HCT116 (cell line): Measurements from ENCODE around the gene MIF4GD. TPM values are rescaled to one million over a fixed set of nuclear protein-coding genes. Genes with fewer than 3 reads are reported as not detected.
"Not testable (repeated sequence)": the region's sequence is repeated elsewhere in the genome, so short reads cannot be mapped to it uniquely, and the experiment has no call there.

ENCODE experiments used
- ATAC-seq: fragments of 200-7000 bp; cut with Tn5 transposase; 2 replicates; pipeline ENCODE4 v1.9.1; 2020; ENCODE audit warnings: mild to moderate bottlenecking, moderate library complexity
- BruUV-seq: library from RNA; stranded (reverse); fragments of 400-500 nt; replicated peaks from 2 replicates; lab custom pipeline; 2021; lab: Mats Ljungman, UMichigan
- CTCF ChIA-PET: fragments of 300-600 bp; sonication (Branson Sonifier 250); formaldehyde crosslinking; loops from one replicate; lab custom pipeline; 2021; ENCODE audit warnings: antibody characterized with exemption; lab: Charles Lee
- POLR2A ChIA-PET: fragments of 300-600, 350-600 bp; sonication (Branson Sonifier 250); formaldehyde crosslinking; loops from one replicate; lab custom pipeline; 2021; ENCODE audit warnings: antibody characterized with exemption; lab: Charles Lee
- RAD21 ChIA-PET, 2 experiments: fragments of 300-600 bp; sonication (Branson Sonifier 250); formaldehyde crosslinking; loops; one replicate each; lab custom pipeline; 2023; ENCODE audit warnings: low total read pairs in 2 of 2; ENCODE audit not compliant: uncharacterized antibody in 2 of 2, unreplicated experiment in 2 of 2, low non-redundant PET in 1 of 2; lab: Charles Lee
- DNase-seq: peaks from one replicate; pipeline ENCODE4 v3.0.0-alpha.2; 2010; ENCODE audit warnings: low read depth, low spot score
- H2AFZ ChIP-seq: fragments of 200-600 bp; shearing (Covaris generic), sonication (generic); 2 replicates; pipeline ENCODE4 v1.6.1; 2017; ENCODE audit warnings: low read depth, mixed run types, mixed read lengths, antibody characterized with exemption, low read length; ENCODE audit not compliant: poor library complexity, severe bottlenecking
- H3K27ac ChIP-seq: 2 replicates; pipeline ENCODE4 v1.5.1; 2012; ENCODE audit warnings: low read depth, low read length
- H3K27me3 ChIP-seq: fragments of 200-600 bp; sonication (generic); 2 replicates; pipeline ENCODE4 v1.6.1; 2016; ENCODE audit warnings: mixed run types, low read length, mixed read lengths; ENCODE audit not compliant: insufficient read depth
- H3K36me3 ChIP-seq, 2 experiments: fragments of 200-500 bp in 1 of 2; fragments of 200-600 bp in 1 of 2; sonication (Bioruptor generic) in 1 of 2; sonication (generic) in 1 of 2; 2 replicates each; pipeline versions ENCODE4 v1.5.1 to v1.6.1; 2014 to 2016; ENCODE audit warnings: low read length in 2 of 2, inconsistent platforms in 1 of 2, mixed read lengths in 1 of 2, mixed run types in 1 of 2; ENCODE audit not compliant: insufficient read depth in 2 of 2, control insufficient read depth in 1 of 2
- H3K4me1 ChIP-seq, 2 experiments: fragments of 200-600 bp in 1 of 2; sonication (generic) in 1 of 2; 2 replicates each; pipeline versions ENCODE4 v1.5.1 to v1.6.1; 2012 to 2017; ENCODE audit warnings: low read length in 2 of 2, inconsistent platforms in 1 of 2, mild to moderate bottlenecking in 1 of 2, mixed read lengths in 1 of 2, mixed run types in 1 of 2, moderate library complexity in 1 of 2; ENCODE audit not compliant: insufficient read depth in 2 of 2, control insufficient read depth in 1 of 2
- H3K4me2 ChIP-seq: fragments of 200-600 bp; sonication (generic); 2 replicates; pipeline ENCODE4 v1.6.1; 2017; ENCODE audit warnings: mixed run types, low read length, mixed read lengths
- H3K4me3 ChIP-seq, 2 experiments: fragments of 200-600 bp in 1 of 2; sonication (generic) in 1 of 2; replicated peaks in 1 of 2; 2 replicates each; pipeline ENCODE4 v1.5.1; 2011 to 2016; ENCODE audit warnings: low read length in 2 of 2, control low read depth in 1 of 2, low read depth in 1 of 2, mild to moderate bottlenecking in 1 of 2, mixed read lengths in 1 of 2, mixed run types in 1 of 2
- H3K79me2 ChIP-seq: fragments of 200-600 bp; sonication (generic); 2 replicates; pipeline ENCODE4 v1.6.1; 2017; ENCODE audit warnings: mild to moderate bottlenecking, mixed run types, low read length, moderate library complexity, mixed read lengths; ENCODE audit not compliant: insufficient read depth
- H3K9ac ChIP-seq: fragments of 200-600 bp; sonication (generic); 2 replicates; pipeline ENCODE4 v1.6.1; 2016; ENCODE audit warnings: low read length, mixed read lengths
- H3K9me2 ChIP-seq: fragments of 200-600 bp; sonication (generic), shearing (Covaris generic); 2 replicates; pipeline ENCODE4 v1.6.1; 2017; ENCODE audit warnings: mixed run types, mild to moderate bottlenecking, moderate library complexity; ENCODE audit not compliant: insufficient read depth
- H3K9me3 ChIP-seq, 2 experiments: fragments of 200-500 bp in 1 of 2; fragments of 200-600 bp in 1 of 2; sonication (Bioruptor generic) in 1 of 2; sonication (generic) in 1 of 2; 2 replicates each; pipeline ENCODE4 v1.6.1; 2014 to 2017; ENCODE audit warnings: low read length in 2 of 2, mixed read lengths in 2 of 2, inconsistent platforms in 1 of 2, low read depth in 1 of 2, mild to moderate bottlenecking in 1 of 2, mixed run types in 1 of 2, moderate library complexity in 1 of 2; ENCODE audit not compliant: control insufficient read depth in 1 of 2, insufficient read depth in 1 of 2
- H4K20me1 ChIP-seq: fragments of 200-600 bp; sonication (generic), shearing (Covaris generic); 2 replicates; pipeline ENCODE4 v1.6.1; 2017; ENCODE audit warnings: mixed run types, mild to moderate bottlenecking, moderate library complexity; ENCODE audit not compliant: insufficient read depth
- EGR1 ChIP-seq: IDR thresholded peaks from 2 replicates; pipeline ENCODE4 v1.6.1; 2012; ENCODE audit warnings: low read depth
- EZH2 ChIP-seq: fragments of 200-600 bp; sonication (generic); IDR thresholded peaks from 2 replicates; pipeline ENCODE4 v1.6.1; 2017; ENCODE audit warnings: antibody characterized with exemption, mixed run types
- EZH2phosphoT487 ChIP-seq: fragments of 200-600 bp; IDR thresholded peaks from 2 replicates; pipeline ENCODE4 v1.6.1; 2018; ENCODE audit warnings: antibody characterized with exemption, borderline replicate concordance
- FOSL1 ChIP-seq: IDR thresholded peaks from 2 replicates; pipeline ENCODE4 v1.6.1; 2012; ENCODE audit warnings: low read depth
- JUND ChIP-seq: IDR thresholded peaks from 2 replicates; pipeline ENCODE4 v1.6.1; 2012
- RAD21 ChIP-seq: IDR thresholded peaks from 2 replicates; pipeline ENCODE4 v1.6.1; 2012; ENCODE audit warnings: low read depth, mild to moderate bottlenecking
- TCF7L2 ChIP-seq: IDR thresholded peaks from 2 replicates; pipeline ENCODE4 v1.7.0; 2011; ENCODE audit warnings: borderline replicate concordance, inconsistent platforms; ENCODE audit not compliant: insufficient read depth, insufficient read length; ENCODE audit errors: extremely low read depth
- ZFX ChIP-seq: fragments of 450-650 bp; IDR thresholded peaks from 2 replicates; pipeline ENCODE4 v1.6.1; 2017
- ZNF274 ChIP-seq: fragments of 200-500 bp; sonication (Bioruptor generic); IDR thresholded peaks from 2 replicates; pipeline ENCODE4 v1.6.1; 2014; ENCODE audit warnings: mild to moderate bottlenecking, low read depth, low read length, inconsistent platforms
- intact Hi-C: fragments of 100-400 bp; cut with micrococcal nuclease; formaldehyde crosslinking; loops from 2 replicates; pipeline ENCODE4 v1.10.0; 2022
- total RNA-seq: library from RNA; stranded (reverse); gene quantifications from one replicate; pipeline ENCODE4 v1.2.1, GENCODE V29; 2021; ENCODE audit not compliant: unreplicated experiment
- TF ChIP-seq, protein P1 (sequence below), 3 experiments: fragments of 200-600 bp in 1 of 3; sonication (generic) in 1 of 3; IDR thresholded peaks in 2 of 3; conservative IDR thresholded peaks in 1 of 3; 2 replicates each; pipeline ENCODE4 v1.5.1; 2012 to 2017; ENCODE audit warnings: low read depth in 2 of 3, low read length in 2 of 3, antibody characterized with exemption in 1 of 3, borderline replicate concordance in 1 of 3, control low read depth in 1 of 3, mild to moderate bottlenecking in 1 of 3, mixed read lengths in 1 of 3, mixed run types in 1 of 3, moderate library complexity in 1 of 3; ENCODE audit not compliant: insufficient read depth in 1 of 3

Gene MIF4GD
- total RNA-seq, 1 experiment from 2014 or later, result 35.2 TPM

DNA sequence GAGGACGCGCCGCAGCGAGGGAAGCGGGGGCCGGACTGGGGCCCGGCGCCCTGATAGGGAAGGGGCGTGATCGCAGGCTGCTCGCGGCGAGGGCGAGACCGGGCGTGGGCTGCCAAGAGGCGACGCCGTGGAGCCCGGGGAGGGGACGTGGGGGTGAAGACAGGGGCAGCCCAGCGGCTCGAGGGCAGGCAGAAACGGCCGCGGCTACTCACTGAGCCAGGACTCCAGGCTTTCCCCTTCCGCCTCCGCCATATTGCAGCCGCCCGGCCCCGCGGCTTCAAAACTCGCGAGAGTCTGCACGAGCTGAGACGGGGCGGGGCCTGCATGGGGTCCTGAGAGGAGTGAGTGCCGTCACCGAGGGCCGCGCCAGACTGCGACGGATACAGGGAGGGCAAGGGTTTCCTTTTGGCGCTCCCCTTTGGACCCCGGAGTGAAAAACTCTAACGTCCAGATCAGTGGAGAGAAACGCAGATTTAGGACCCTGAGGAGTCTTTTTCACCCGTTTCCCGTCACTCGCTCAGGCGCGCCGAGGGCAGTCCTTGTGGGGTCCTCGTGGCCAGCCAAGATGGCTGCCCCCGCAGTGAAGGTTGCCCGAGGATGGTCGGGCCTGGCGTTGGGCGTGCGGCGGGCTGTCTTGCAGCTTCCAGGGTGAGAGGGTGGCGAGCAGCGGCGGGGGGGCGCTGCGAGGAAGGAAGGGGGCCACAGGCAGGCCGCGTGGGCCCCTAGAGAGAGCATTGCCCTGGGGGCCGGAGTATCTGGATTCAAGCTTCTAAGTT is 9.5 kb downstream of the MIF4GD start, which contains the start of the genes GGA3 and MRPS7 (continued):
- TF ChIP-seq EZH2 (no peak), TCF7L2 (no peak), EGR1 (0 out of 2 replicates have a peak, but pooled peaks have one; percentile 65), ZFX (peak; percentile 92), JUND (no peak), ZNF274 (no peak)
- TF ChIP-seq, all 23 proteins: peak for 9

DNA sequence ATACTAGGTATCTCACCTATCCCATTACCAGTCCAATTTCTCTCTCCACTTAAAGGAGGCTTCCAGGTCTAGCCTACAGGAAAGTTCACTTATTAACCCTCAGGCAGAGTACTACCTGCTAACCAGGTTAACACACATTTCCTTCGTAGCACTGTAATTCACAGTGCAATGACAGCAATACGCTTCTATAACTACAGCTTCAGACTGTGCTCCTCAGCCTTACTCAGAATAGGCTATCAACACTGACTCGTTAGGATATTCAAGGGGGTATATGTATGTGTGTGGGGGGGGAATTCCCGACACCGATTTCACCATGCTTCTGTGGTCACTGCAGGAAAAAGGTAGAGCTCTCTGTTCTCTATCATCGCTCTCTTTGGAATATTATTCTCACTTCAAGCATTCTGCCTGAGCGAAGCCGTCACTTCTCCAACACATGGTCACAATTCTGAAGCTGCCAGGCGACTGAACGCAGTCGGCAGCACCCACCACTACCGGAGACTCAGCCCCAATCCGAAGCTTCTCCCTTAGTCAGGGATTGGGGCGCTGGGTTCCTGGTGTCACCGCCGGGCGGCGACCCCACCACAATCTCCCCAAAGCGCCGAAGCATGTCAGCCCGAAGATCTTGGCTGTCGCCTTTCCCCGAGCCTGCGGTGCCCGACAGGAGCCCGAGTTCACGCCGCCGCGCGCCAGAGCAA is 10.2 kb downstream of the MIF4GD start:
- ATAC-seq, result peak; percentile 45
- RAD21 ChIA-PET, result no interaction called here
- DNase-seq, result no peak
- Histone ChIP-seq H3K9ac (peak overlapping the region; percentile 92), H3K4me3 (peak overlapping the region; percentile 83 to 97), H3K4me1 (peaks cover 17 to 21% of the 10 kb centered on the region in 2 experiments)
- POLR2A ChIA-PET, result interaction anchor here (0.7 to 3.1 kb wide), 4 partner anchors 10 to 489 kb away, joined by 3 to 29 read pairs (median 8); partner anchors contain the start of genes GRB2, MIF4GD and SLC25A19
- TF ChIP-seq, protein P1, sequence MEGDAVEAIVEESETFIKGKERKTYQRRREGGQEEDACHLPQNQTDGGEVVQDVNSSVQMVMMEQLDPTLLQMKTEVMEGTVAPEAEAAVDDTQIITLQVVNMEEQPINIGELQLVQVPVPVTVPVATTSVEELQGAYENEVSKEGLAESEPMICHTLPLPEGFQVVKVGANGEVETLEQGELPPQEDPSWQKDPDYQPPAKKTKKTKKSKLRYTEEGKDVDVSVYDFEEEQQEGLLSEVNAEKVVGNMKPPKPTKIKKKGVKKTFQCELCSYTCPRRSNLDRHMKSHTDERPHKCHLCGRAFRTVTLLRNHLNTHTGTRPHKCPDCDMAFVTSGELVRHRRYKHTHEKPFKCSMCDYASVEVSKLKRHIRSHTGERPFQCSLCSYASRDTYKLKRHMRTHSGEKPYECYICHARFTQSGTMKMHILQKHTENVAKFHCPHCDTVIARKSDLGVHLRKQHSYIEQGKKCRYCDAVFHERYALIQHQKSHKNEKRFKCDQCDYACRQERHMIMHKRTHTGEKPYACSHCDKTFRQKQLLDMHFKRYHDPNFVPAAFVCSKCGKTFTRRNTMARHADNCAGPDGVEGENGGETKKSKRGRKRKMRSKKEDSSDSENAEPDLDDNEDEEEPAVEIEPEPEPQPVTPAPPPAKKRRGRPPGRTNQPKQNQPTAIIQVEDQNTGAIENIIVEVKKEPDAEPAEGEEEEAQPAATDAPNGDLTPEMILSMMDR (IDR thresholded peaks at IDR 0.05 in 2 of 3, conservative IDR thresholded peaks at IDR 0.05 in 1 of 3; ENCODE audit: borderline replicate concordance in 1 of 3, insufficient read depth in 1 of 3, low read depth in 2 of 3, low read length in 2 of 3), result 0 out of 6 replicates have a peak, but pooled peaks of 2 of the 3 experiments have one; percentile 4 to 20
- TF ChIP-seq RAD21 (no peak), EZH2phosphoT487 (no peak), FOSL1 (no peak), TCF7L2 (no peak), JUND (no peak)
- TF ChIP-seq, all 23 proteins: peak for 1
- H2AFZ ChIP-seq, result peak overlapping the region; percentile 1
- intact Hi-C loops, result loop anchor here (1.0 to 10.0 kb wide), 2 partner anchors 55 to 146 kb away; partner anchors contain the start of gene NUP85
- H3K9me2 ChIP-seq, result no peaks in the 10 kb centered on the region
- CTCF ChIA-PET, result interaction anchor here (1.0 to 5.8 kb wide), 5 partner anchors 10 to 152 kb away, joined by 3 to 42 read pairs (median 5); partner anchors contain the start of gene MIF4GD
- H3K79me2 ChIP-seq, result peaks cover 66% of the 10 kb centered on the region
- no peaks in the 10 kb centered on the region for H3K27me3 ChIP-seq
- peaks cover 14 to 25% of the 10 kb centered on the region in 2 experiments; a peak in 3 of 4 replicates for H3K36me3 ChIP-seq
- no peaks in the 10 kb centered on the region for H3K9me3 ChIP-seq
- H3K4me2 ChIP-seq, result peak overlapping the region; percentile 97
- H4K20me1 ChIP-seq, result no peaks in the 10 kb centered on the region
- peak overlapping the region; percentile 80 for H3K27ac ChIP-seq
- BruUV-seq, result TSS peak; percentile 55

DNA sequence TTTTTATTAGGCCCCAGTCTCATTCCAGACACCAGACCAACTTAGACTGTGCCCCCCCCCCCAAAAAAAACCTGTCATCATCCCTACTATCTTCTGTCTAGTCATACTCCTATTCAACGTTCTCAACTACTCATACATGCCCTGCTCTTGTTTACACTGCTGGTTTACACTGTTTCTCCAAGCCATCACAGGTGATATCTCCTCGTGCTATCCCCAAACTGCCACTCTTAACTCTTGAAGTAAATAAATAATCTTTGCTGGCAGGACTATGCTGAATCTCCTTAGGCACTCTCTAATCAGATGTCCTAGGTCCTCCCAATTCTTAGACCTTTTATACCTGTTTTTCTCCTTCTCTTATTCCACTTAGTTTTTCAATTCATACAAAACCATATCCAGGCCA is 13.8 kb downstream of the MIF4GD start:
- CTCF ChIA-PET, H4K20me1 ChIP-seq, H3K27me3 ChIP-seq, H3K9ac ChIP-seq, H3K9me3 ChIP-seq, H3K9me2 ChIP-seq, H2AFZ ChIP-seq, DNase-seq, ATAC-seq, H3K4me3 ChIP-seq, BruUV-seq, intact Hi-C loops, H3K27ac ChIP-seq, POLR2A ChIA-PET, H3K4me2 ChIP-seq, H3K36me3 ChIP-seq, RAD21 ChIA-PET: not testable (repeated sequence)
- Histone ChIP-seq H3K79me2 (peaks cover 47% of the 10 kb centered on the region), H3K4me1 (peaks cover 9 to 17% of the 10 kb centered on the region in 2 experiments)
